Stimulated activated CD8-positive, alpha-beta memory T cell treated with anti-CD3 and anti-CD28 coated beads, Interleukin-4, amount 100 ng/mL, for 4 hours (primary cell): ENCODE data around the gene ATP6V0C.
"Not testable (repeated sequence)": the region's sequence is repeated elsewhere in the genome, so short reads cannot be mapped to it uniquely, and the experiment has no call there.

Experiments
- DNase-seq, 2 donors: peaks; one replicate each; pipeline ENCODE4 v3.0.0-alpha.2; 2020; ENCODE audit warnings: low read depth in 2 of 2, low spot score in 1 of 2

Gene ATP6V0C

GRCh38 chr16:2474877-2475412 lies 38.8 kb upstream of the ATP6V0C start, which contains the start of gene TBC1D24:
Gene TBC1D24 (plus strand): TSS chr16:2475127. CDS start chr16:2496149, 21,022 bp downstream.
- peak; percentile 44 to 65 for DNase-seq

- DNase-seq: no peak
These were observed 38.1 kb upstream of the ATP6V0C start for GRCh38 chr16:2475413-2476344.

GRCh38 chr16:2476345-2476720 lies 37.4 kb upstream of the ATP6V0C start:
- no peak for DNase-seq

GRCh38 chr16:2476741-2477140 lies 37.0 kb upstream of the ATP6V0C start:
- DNase-seq: no peak

GRCh38 chr16:2477327-2477726 lies 36.4 kb upstream of the ATP6V0C start:
- DNase-seq: no peak

- no peak for DNase-seq
These were observed 35.5 kb upstream of the ATP6V0C start for GRCh38 chr16:2478279-2478678.

GRCh38 chr16:2479996-2480395 lies 33.8 kb upstream of the ATP6V0C start:
- DNase-seq: not testable (repeated sequence)

- no peak for DNase-seq
These were observed 32.8 kb upstream of the ATP6V0C start for GRCh38 chr16:2480948-2481347.

- no peak for DNase-seq
These were observed 32.1 kb upstream of the ATP6V0C start for GRCh38 chr16:2481676-2482075.

- DNase-seq: no peak
These were observed 31.5 kb upstream of the ATP6V0C start for GRCh38 chr16:2482249-2482648.

- DNase-seq: no peak
These were observed 30.8 kb upstream of the ATP6V0C start for GRCh38 chr16:2482708-2483534.

- no peak for DNase-seq
These were observed 29.5 kb upstream of the ATP6V0C start for GRCh38 chr16:2483939-2484897.

GRCh38 chr16:2484898-2485508 lies 28.7 kb upstream of the ATP6V0C start:
- DNase-seq: no peak

GRCh38 chr16:2485811-2486507 lies 27.8 kb upstream of the ATP6V0C start:
- DNase-seq: no peak

- peak; percentile 63 to 73 for DNase-seq
These were observed 26.9 kb upstream of the ATP6V0C start for GRCh38 chr16:2486645-2487516.

GRCh38 chr16:2487517-2487842 lies 26.3 kb upstream of the ATP6V0C start:
- no peak for DNase-seq

- DNase-seq: no peak
These were observed 25.7 kb upstream of the ATP6V0C start for GRCh38 chr16:2487903-2488531.

GRCh38 chr16:2489581-2489980 lies 24.2 kb upstream of the ATP6V0C start:
- DNase-seq: no peak
